HCT116 (cell line): Measurements from ENCODE around the gene MAP2K3. TPM values are rescaled to one million over a fixed set of nuclear protein-coding genes. Genes with fewer than 3 reads are reported as not detected.
"Not testable (repeated sequence)": the region's sequence is repeated elsewhere in the genome, so short reads cannot be mapped to it uniquely, and the experiment has no call there.

ENCODE experiments used
- ATAC-seq: fragments of 200-7000 bp; cut with Tn5 transposase; 2 replicates; pipeline ENCODE4 v1.9.1; 2020; ENCODE audit warnings: mild to moderate bottlenecking, moderate library complexity
- BruUV-seq: library from RNA; stranded (reverse); fragments of 400-500 nt; replicated peaks from 2 replicates; lab custom pipeline; 2021; lab: Mats Ljungman, UMichigan
- CTCF ChIA-PET: fragments of 300-600 bp; sonication (Branson Sonifier 250); formaldehyde crosslinking; loops from one replicate; lab custom pipeline; 2021; ENCODE audit warnings: antibody characterized with exemption; lab: Charles Lee
- POLR2A ChIA-PET: fragments of 300-600, 350-600 bp; sonication (Branson Sonifier 250); formaldehyde crosslinking; loops from one replicate; lab custom pipeline; 2021; ENCODE audit warnings: antibody characterized with exemption; lab: Charles Lee
- RAD21 ChIA-PET, 2 experiments: fragments of 300-600 bp; sonication (Branson Sonifier 250); formaldehyde crosslinking; loops; one replicate each; lab custom pipeline; 2023; ENCODE audit warnings: low total read pairs in 2 of 2; ENCODE audit not compliant: uncharacterized antibody in 2 of 2, unreplicated experiment in 2 of 2, low non-redundant PET in 1 of 2; lab: Charles Lee
- DNase-seq: peaks from one replicate; pipeline ENCODE4 v3.0.0-alpha.2; 2010; ENCODE audit warnings: low read depth, low spot score
- H2AFZ ChIP-seq: fragments of 200-600 bp; shearing (Covaris generic), sonication (generic); 2 replicates; pipeline ENCODE4 v1.6.1; 2017; ENCODE audit warnings: low read depth, mixed run types, mixed read lengths, antibody characterized with exemption, low read length; ENCODE audit not compliant: poor library complexity, severe bottlenecking
- H3K27ac ChIP-seq: 2 replicates; pipeline ENCODE4 v1.5.1; 2012; ENCODE audit warnings: low read depth, low read length
- H3K27me3 ChIP-seq: fragments of 200-600 bp; sonication (generic); 2 replicates; pipeline ENCODE4 v1.6.1; 2016; ENCODE audit warnings: mixed run types, low read length, mixed read lengths; ENCODE audit not compliant: insufficient read depth
- H3K36me3 ChIP-seq, 2 experiments: fragments of 200-500 bp in 1 of 2; fragments of 200-600 bp in 1 of 2; sonication (Bioruptor generic) in 1 of 2; sonication (generic) in 1 of 2; 2 replicates each; pipeline versions ENCODE4 v1.5.1 to v1.6.1; 2014 to 2016; ENCODE audit warnings: low read length in 2 of 2, inconsistent platforms in 1 of 2, mixed read lengths in 1 of 2, mixed run types in 1 of 2; ENCODE audit not compliant: insufficient read depth in 2 of 2, control insufficient read depth in 1 of 2
- H3K4me1 ChIP-seq, 2 experiments: fragments of 200-600 bp in 1 of 2; sonication (generic) in 1 of 2; 2 replicates each; pipeline versions ENCODE4 v1.5.1 to v1.6.1; 2012 to 2017; ENCODE audit warnings: low read length in 2 of 2, inconsistent platforms in 1 of 2, mild to moderate bottlenecking in 1 of 2, mixed read lengths in 1 of 2, mixed run types in 1 of 2, moderate library complexity in 1 of 2; ENCODE audit not compliant: insufficient read depth in 2 of 2, control insufficient read depth in 1 of 2
- H3K4me2 ChIP-seq: fragments of 200-600 bp; sonication (generic); 2 replicates; pipeline ENCODE4 v1.6.1; 2017; ENCODE audit warnings: mixed run types, low read length, mixed read lengths
- H3K4me3 ChIP-seq, 2 experiments: fragments of 200-600 bp in 1 of 2; sonication (generic) in 1 of 2; replicated peaks in 1 of 2; 2 replicates each; pipeline ENCODE4 v1.5.1; 2011 to 2016; ENCODE audit warnings: low read length in 2 of 2, control low read depth in 1 of 2, low read depth in 1 of 2, mild to moderate bottlenecking in 1 of 2, mixed read lengths in 1 of 2, mixed run types in 1 of 2
- H3K79me2 ChIP-seq: fragments of 200-600 bp; sonication (generic); 2 replicates; pipeline ENCODE4 v1.6.1; 2017; ENCODE audit warnings: mild to moderate bottlenecking, mixed run types, low read length, moderate library complexity, mixed read lengths; ENCODE audit not compliant: insufficient read depth
- H3K9ac ChIP-seq: fragments of 200-600 bp; sonication (generic); 2 replicates; pipeline ENCODE4 v1.6.1; 2016; ENCODE audit warnings: low read length, mixed read lengths
- H3K9me2 ChIP-seq: fragments of 200-600 bp; sonication (generic), shearing (Covaris generic); 2 replicates; pipeline ENCODE4 v1.6.1; 2017; ENCODE audit warnings: mixed run types, mild to moderate bottlenecking, moderate library complexity; ENCODE audit not compliant: insufficient read depth
- H3K9me3 ChIP-seq, 2 experiments: fragments of 200-500 bp in 1 of 2; fragments of 200-600 bp in 1 of 2; sonication (Bioruptor generic) in 1 of 2; sonication (generic) in 1 of 2; 2 replicates each; pipeline ENCODE4 v1.6.1; 2014 to 2017; ENCODE audit warnings: low read length in 2 of 2, mixed read lengths in 2 of 2, inconsistent platforms in 1 of 2, low read depth in 1 of 2, mild to moderate bottlenecking in 1 of 2, mixed run types in 1 of 2, moderate library complexity in 1 of 2; ENCODE audit not compliant: control insufficient read depth in 1 of 2, insufficient read depth in 1 of 2
- H4K20me1 ChIP-seq: fragments of 200-600 bp; sonication (generic), shearing (Covaris generic); 2 replicates; pipeline ENCODE4 v1.6.1; 2017; ENCODE audit warnings: mixed run types, mild to moderate bottlenecking, moderate library complexity; ENCODE audit not compliant: insufficient read depth
- CTCF ChIP-seq, 3 experiments: fragments of 200-600 bp in 1 of 3; sonication (generic) in 1 of 3; IDR thresholded peaks in 2 of 3; conservative IDR thresholded peaks in 1 of 3; 2 replicates each; pipeline ENCODE4 v1.5.1; 2012 to 2017; ENCODE audit warnings: low read depth in 2 of 3, low read length in 2 of 3, antibody characterized with exemption in 1 of 3, borderline replicate concordance in 1 of 3, control low read depth in 1 of 3, mild to moderate bottlenecking in 1 of 3, mixed read lengths in 1 of 3, mixed run types in 1 of 3, moderate library complexity in 1 of 3; ENCODE audit not compliant: insufficient read depth in 1 of 3
- intact Hi-C: fragments of 100-400 bp; cut with micrococcal nuclease; formaldehyde crosslinking; loops from 2 replicates; pipeline ENCODE4 v1.10.0; 2022
- total RNA-seq: library from RNA; stranded (reverse); gene quantifications from one replicate; pipeline ENCODE4 v1.2.1, GENCODE V29; 2021; ENCODE audit not compliant: unreplicated experiment

The MAP2K3 gene
- total RNA-seq, 1 experiment from 2014 or later = 96.7 TPM

- RAD21 ChIA-PET, H3K4me1 ChIP-seq, H2AFZ ChIP-seq, DNase-seq, BruUV-seq, H3K27me3 ChIP-seq, H3K4me2 ChIP-seq, H3K9me3 ChIP-seq, H3K27ac ChIP-seq, H4K20me1 ChIP-seq, CTCF ChIA-PET, POLR2A ChIA-PET, H3K79me2 ChIP-seq, H3K36me3 ChIP-seq, H3K4me3 ChIP-seq, H3K9me2 ChIP-seq: not testable (repeated sequence)
- intact Hi-C loops = loop anchor here (10.0 kb wide), 1 partner anchor 198 kb away; no protein-coding TSS in a partner anchor
- H3K9ac ChIP-seq = peak overlapping the region; percentile 23; the same call in 1 of the 2 replicates
- ATAC-seq = peak; percentile 43
Measured at GRCh38 chr17:21316887-21317500, 32.5 kb downstream of the MAP2K3 start.

DNA sequence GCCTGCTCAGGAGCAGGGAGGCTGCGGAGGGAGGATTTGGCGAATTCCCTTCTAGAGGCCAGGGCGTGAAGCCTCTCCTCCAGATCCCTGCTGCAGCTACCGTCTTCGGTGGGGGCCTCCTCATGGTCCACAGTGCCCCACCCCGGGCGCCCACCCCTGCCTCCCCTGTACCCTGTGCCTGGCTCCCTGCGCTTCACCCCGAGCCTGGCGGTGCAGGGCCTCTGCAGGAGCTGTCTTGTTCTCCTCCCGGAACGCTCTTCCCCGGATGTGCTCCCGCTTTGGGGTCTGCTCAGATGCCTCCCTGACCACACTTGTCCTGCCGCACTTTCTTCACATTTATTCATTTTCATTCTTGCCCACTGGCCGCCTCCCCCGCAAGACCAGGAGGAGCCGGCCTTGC lies 33.3 kb downstream of the MAP2K3 start:
- H3K79me2 ChIP-seq, H3K27me3 ChIP-seq, RAD21 ChIA-PET, H3K36me3 ChIP-seq, H3K27ac ChIP-seq, BruUV-seq, H4K20me1 ChIP-seq, H3K9me2 ChIP-seq, H3K4me3 ChIP-seq, H3K4me2 ChIP-seq, H3K9ac ChIP-seq, DNase-seq, POLR2A ChIA-PET, H3K4me1 ChIP-seq, ATAC-seq, CTCF ChIA-PET, H3K9me3 ChIP-seq, H2AFZ ChIP-seq: not testable (repeated sequence)
- intact Hi-C loops = loop anchor here (10.0 kb wide), 1 partner anchor 197 kb away; no protein-coding TSS in a partner anchor

GRCh38 chr17:21318439-21318838 lies 33.9 kb downstream of the MAP2K3 start:
- Histone ChIP-seq H3K79me2 (no peaks in the 10 kb centered on the region), H3K27ac (no peak overlapping the region), H3K4me2 (no peak overlapping the region), H2AFZ (no peak overlapping the region), H3K9me2 (no peaks in the 10 kb centered on the region), H3K4me3 (no peak overlapping the region)
- no peak for ATAC-seq
- no peak for DNase-seq
- ChIA-PET POLR2A (no interaction called here), CTCF (no interaction called here), RAD21 (no interaction called here)
- intact Hi-C loops = loop anchor here (10.0 kb wide), 1 partner anchor 196 kb away; no protein-coding TSS in a partner anchor
- no peak for TF ChIP-seq CTCF (IDR thresholded peaks at IDR 0.05 in 2 of 3, conservative IDR thresholded peaks at IDR 0.05 in 1 of 3; ENCODE audit: borderline replicate concordance in 1 of 3, insufficient read depth in 1 of 3, low read depth in 2 of 3, low read length in 2 of 3)
- TF ChIP-seq, all 23 proteins: peak for 0
- Histone ChIP-seq H3K9me3 (no peaks in the 10 kb centered on the region), H3K9ac (no peak overlapping the region), H3K27me3 (no peaks in the 10 kb centered on the region), H4K20me1 (no peaks in the 10 kb centered on the region), H3K36me3 (no peaks in the 10 kb centered on the region; a peak in 1 of 4 replicates), H3K4me1 (peaks cover 0 to 11% of the 10 kb centered on the region in 2 experiments; a peak in 1 of 4 replicates)
- BruUV-seq = no TSS peak

GRCh38 chr17:21318856-21319255 lies 34.3 kb downstream of the MAP2K3 start:
- CTCF ChIA-PET, POLR2A ChIA-PET, H2AFZ ChIP-seq, H3K4me2 ChIP-seq, H3K36me3 ChIP-seq, DNase-seq, H3K27ac ChIP-seq, H3K9me2 ChIP-seq, H3K79me2 ChIP-seq, H3K9me3 ChIP-seq, H3K4me3 ChIP-seq, H3K9ac ChIP-seq, RAD21 ChIA-PET, ATAC-seq, H3K27me3 ChIP-seq, BruUV-seq, H4K20me1 ChIP-seq: not testable (repeated sequence)
- H3K4me1 ChIP-seq = peaks cover 0 to 11% of the 10 kb centered on the region in 2 experiments; a peak in 1 of 4 replicates
- intact Hi-C loops = loop anchor here (10.0 kb wide), 1 partner anchor 196 kb away; no protein-coding TSS in a partner anchor
